Endothelial cell of umbilical vein (primary cell): Measurements from ENCODE around the gene KY. TPM values are rescaled to one million over a fixed set of nuclear protein-coding genes. Genes with fewer than 3 reads are reported as not detected.

Source experiments
- BruUV-seq: library from RNA; stranded (reverse); fragments of 400-500 nt; replicated peaks from 2 replicates; lab custom pipeline; 2021; lab: Mats Ljungman, UMichigan
- CTCF ChIA-PET: fragments of 300-600, 350-600 bp; sonication (Branson Sonifier 250); formaldehyde crosslinking; loops from one replicate; lab custom pipeline; 2021; ENCODE audit warnings: antibody characterized with exemption, inconsistent platforms; lab: Charles Lee
- POLR2A ChIA-PET: fragments of 300-600, 350-600 bp; sonication (Branson Sonifier 250); formaldehyde crosslinking; loops from one replicate; lab custom pipeline; 2021; ENCODE audit warnings: antibody characterized with exemption, inconsistent platforms; lab: Charles Lee
- DNase-seq: peaks from one replicate; pipeline ENCODE4 v3.0.0-alpha.2; 2011; ENCODE audit warnings: low read depth, low spot score
- FAIRE-seq: peaks from 2 replicates; lab custom pipeline; 2011; peaks lifted over from hg19 to GRCh38; lab: Jason Lieb, UNC
- H2AFZ ChIP-seq: 2 replicates; pipeline ENCODE4 v1.6.0; 2012; ENCODE audit warnings: low read depth, low read length, control low read depth, inconsistent platforms
- H3K27ac ChIP-seq: 2 replicates; pipeline ENCODE4 v1.5.1; 2011; ENCODE audit warnings: low read depth, mild to moderate bottlenecking, control low read depth, low read length, moderate library complexity; ENCODE audit not compliant: insufficient read depth
- H3K27me3 ChIP-seq, 2 experiments: 2 replicates each; pipeline versions ENCODE4 v1.6.0 to v1.6.1; 2011; ENCODE audit warnings: low read length in 2 of 2, mixed read lengths in 1 of 2; ENCODE audit not compliant: control insufficient read depth in 2 of 2, insufficient read depth in 2 of 2
- H3K36me3 ChIP-seq, 2 experiments: 2 replicates in 1 of 2; 3 replicates in 1 of 2; pipeline ENCODE4 v1.5.1; 2011; ENCODE audit warnings: low read length in 2 of 2, mild to moderate bottlenecking in 1 of 2, moderate library complexity in 1 of 2; ENCODE audit not compliant: control insufficient read depth in 2 of 2, insufficient read depth in 2 of 2; ENCODE audit errors: extremely low read depth in 1 of 2
- H3K4me1 ChIP-seq: 3 replicates; pipeline ENCODE4 v1.5.1; 2011; ENCODE audit warnings: mild to moderate bottlenecking, low read length; ENCODE audit not compliant: control insufficient read depth, insufficient read depth; ENCODE audit errors: extremely low read depth
- H3K4me2 ChIP-seq: 2 replicates; pipeline ENCODE4 v1.6.1; 2011; ENCODE audit warnings: low read length, control low read depth, mixed read lengths; ENCODE audit not compliant: insufficient read depth
- H3K4me3 ChIP-seq, 3 experiments: fragments of 200-600 bp in 1 of 3; sonication (generic), shearing (Covaris generic) in 1 of 3; replicated peaks in 1 of 3; 2 replicates each; pipeline ENCODE4 v1.5.1; 2011 to 2016; ENCODE audit warnings: control low read depth in 3 of 3, low read length in 3 of 3, mild to moderate bottlenecking in 2 of 3, inconsistent platforms in 1 of 3, low read depth in 1 of 3, moderate library complexity in 1 of 3; ENCODE audit not compliant: insufficient read depth in 1 of 3
- H3K79me2 ChIP-seq: 2 replicates; pipeline ENCODE4 v1.6.0; 2012; ENCODE audit warnings: low read length, inconsistent platforms; ENCODE audit not compliant: control insufficient read depth, insufficient read depth
- H3K9ac ChIP-seq: replicated peaks from 2 replicates; pipeline ENCODE3; 2011; ENCODE audit warnings: low read length, control low read depth; ENCODE audit not compliant: insufficient read depth; ENCODE audit errors: extremely low read depth
- H3K9me1 ChIP-seq: replicated peaks from 3 replicates; pipeline ENCODE4 v1.6.0; 2011; ENCODE audit warnings: mild to moderate bottlenecking, low read length; ENCODE audit not compliant: control insufficient read depth, insufficient read depth; ENCODE audit errors: extremely low read depth
- H3K9me3 ChIP-seq: replicated peaks from 2 replicates; pipeline ENCODE4 v1.5.1; 2012; ENCODE audit warnings: low read length, inconsistent platforms; ENCODE audit not compliant: control insufficient read depth, insufficient read depth
- H4K20me1 ChIP-seq: replicated peaks from 2 replicates; pipeline ENCODE3; 2011; ENCODE audit warnings: mild to moderate bottlenecking, low read length; ENCODE audit not compliant: control insufficient read depth, insufficient read depth; ENCODE audit errors: extremely low read depth
- CTCF ChIP-seq, 2 donors: IDR thresholded peaks; 1 replicate in 1 of 2; 2 replicates in 1 of 2; pipeline ENCODE4 v1.5.1; 2011; ENCODE audit warnings: low read length in 2 of 2, mild to moderate bottlenecking in 2 of 2, moderate library complexity in 2 of 2, control low read depth in 1 of 2, inconsistent platforms in 1 of 2, low read depth in 1 of 2; ENCODE audit not compliant: insufficient read depth in 1 of 2; ENCODE audit errors: extremely low read depth in 1 of 2
- EZH2 ChIP-seq: IDR thresholded peaks from 2 replicates; pipeline ENCODE4 v1.6.1; 2012; ENCODE audit warnings: borderline replicate concordance, low read depth, mild to moderate bottlenecking, moderate library complexity, low read length, inconsistent platforms; ENCODE audit not compliant: severe bottlenecking
- FOS ChIP-seq: IDR thresholded peaks from 2 replicates; pipeline ENCODE4 v1.6.1; 2011; ENCODE audit warnings: mild to moderate bottlenecking, low read length, moderate library complexity, borderline replicate concordance; ENCODE audit not compliant: insufficient read depth
- GATA2 ChIP-seq: IDR thresholded peaks from 2 replicates; pipeline ENCODE4 v1.7.0; 2011; ENCODE audit warnings: low read depth, mild to moderate bottlenecking, moderate library complexity, mixed read lengths, low read length; ENCODE audit not compliant: insufficient read length, insufficient read depth
- JUN ChIP-seq: IDR thresholded peaks from 2 replicates; pipeline ENCODE4 v1.6.1; 2011; ENCODE audit warnings: borderline replicate concordance, low read depth; ENCODE audit not compliant: insufficient read length, insufficient read depth
- MAX ChIP-seq: IDR thresholded peaks from 2 replicates; pipeline ENCODE4 v1.6.1; 2011; ENCODE audit not compliant: insufficient read depth, insufficient read length
- MYC ChIP-seq: IDR thresholded peaks from one replicate; pipeline ENCODE4 v1.6.1; 2011; ENCODE audit warnings: mild to moderate bottlenecking, low read depth, low read length
- POLR2A ChIP-seq: IDR thresholded peaks from 2 replicates; pipeline ENCODE4 v1.6.1; 2012; ENCODE audit warnings: low read depth, mild to moderate bottlenecking, control low read depth, low read length
- POLR2AphosphoS5 ChIP-seq: IDR thresholded peaks from 2 replicates; pipeline ENCODE4 v1.6.1; 2012; ENCODE audit warnings: low read depth, mild to moderate bottlenecking, control low read depth, low read length, moderate library complexity; ENCODE audit not compliant: insufficient read depth
- dilution Hi-C: fragments of 300-500 bp; cut with MboI; formaldehyde crosslinking; loops from one replicate; pipeline ENCODE4 v1.15.0; 2019; ENCODE audit warnings: low sequenced_read_pairs; ENCODE audit not compliant: extremely low pct_ligation_motif_present
- intact Hi-C: fragments of 100-400 bp; cut with micrococcal nuclease; formaldehyde crosslinking; loops from one replicate; pipeline ENCODE4 v1.10.0; 2022
- polyA plus RNA-seq, 4 experiments: library from polyadenylated mRNA; depleted of rRNA in 3 of 4; stranded (reverse) in 3 of 4; unstranded in 1 of 4; fragments of >200 nt; gene quantifications; 2 replicates each; pipeline versions ENCODE4 v1.2.1 to v1.2.3, GENCODE V29; 2011 to 2012; ENCODE audit warnings: missing spikeins in 1 of 4
- total RNA-seq: library from RNA; stranded (reverse); gene quantifications from 2 replicates; pipeline ENCODE4 v1.2.3, GENCODE V29; 2021

KY gene
- total and polyA plus RNA-seq, 2 donors (not counting 3 experiments of a cell fraction or from before 2014, with no cell fraction given) = not detected

- Histone ChIP-seq H3K36me3 (no peaks in the 10 kb centered on the region), H3K4me3 (no peak overlapping the region), H3K27me3 (no peaks in the 10 kb centered on the region), H3K27ac (no peak overlapping the region), H2AFZ (no peak overlapping the region), H3K9me3 (no peaks in the 10 kb centered on the region), H3K4me2 (no peak overlapping the region), H3K9ac (no peak overlapping the region), H3K4me1 (no peaks in the 10 kb centered on the region), H3K9me1 (no peaks in the 10 kb centered on the region), H4K20me1 (no peaks in the 10 kb centered on the region), H3K79me2 (no peaks in the 10 kb centered on the region)
- TF ChIP-seq POLR2A = no peak
- no peak for TF ChIP-seq CTCF (IDR thresholded peaks at IDR 0.05; ENCODE audit: extremely low read depth in 1 of 2, insufficient read depth in 1 of 2, low read depth in 1 of 2, low read length in 2 of 2)
- TF ChIP-seq EZH2 = no peak
- no peak for TF ChIP-seq POLR2AphosphoS5
- no peak for TF ChIP-seq GATA2
- no peak for TF ChIP-seq FOS
- no peak for TF ChIP-seq JUN
- TF ChIP-seq MAX = no peak
- no peak for TF ChIP-seq MYC
- dilution Hi-C loops (no loop called here), intact Hi-C loops (no loop called here)
- no peak for FAIRE-seq
- CTCF ChIA-PET = interaction anchor here (6.6 kb wide), 1 partner anchor 8 kb away, joined by 42 read pairs; no protein-coding TSS in a partner anchor
- POLR2A ChIA-PET = no interaction called here
- DNase-seq = no peak
- BruUV-seq = no TSS peak
These were observed 40.1 kb downstream of the KY start for GRCh38 chr3:134610432-134611385.
